ENCODE measurements around the gene FBXL17. TPM values are rescaled to one million over a fixed set of nuclear protein-coding genes. Genes with fewer than 3 reads are reported as not detected.

The FBXL17 gene
- total RNA-seq, 1 experiment from 2014 or later, result 5.3 TPM

DNA sequence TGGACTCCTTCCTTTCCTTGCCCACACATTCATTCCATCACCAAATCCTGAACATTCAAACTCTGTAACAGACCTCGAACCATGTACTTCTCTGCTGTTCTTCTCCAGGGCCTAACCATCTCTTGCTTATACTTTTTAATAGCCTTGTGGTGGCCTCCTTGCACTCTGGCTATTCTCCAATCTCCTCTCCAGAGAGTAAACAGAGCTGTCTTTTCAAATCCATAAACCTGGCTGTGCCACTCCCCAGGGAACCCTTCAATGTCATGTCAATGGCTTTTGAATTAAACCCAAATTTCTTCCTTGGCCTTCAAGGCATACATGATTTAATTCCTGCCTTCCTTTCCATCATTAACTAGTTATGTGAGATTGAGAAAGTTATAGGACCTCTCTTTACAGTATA lies 433.5 kb downstream of the FBXL17 start:
- Histone ChIP-seq H2BK20ac (ENCODE audit: low read depth, low read length, poor library complexity, severe bottlenecking) (no peak overlapping the region), H3K9ac (ENCODE audit: extremely low read depth, insufficient read length, low read length) (no peak overlapping the region), H4K91ac (ENCODE audit: insufficient read length, low read depth, low read length) (no peak overlapping the region), H3K27ac (ENCODE audit: insufficient read length, low read depth, low read length) (no peak overlapping the region), H3K4ac (ENCODE audit: low read depth, low read length) (no peak overlapping the region), H3K14ac (ENCODE audit: insufficient read depth, low read length) (no peak overlapping the region), H3K23me2 (ENCODE audit: insufficient read length, low read depth, low read length, poor library complexity, severe bottlenecking) (no peaks in the 10 kb centered on the region), H3K79me1 (ENCODE audit: insufficient read depth, low read depth, low read length, poor library complexity, severe bottlenecking) (no peaks in the 10 kb centered on the region), H3K4me1 (ENCODE audit: insufficient read depth, low read length) (no peaks in the 10 kb centered on the region; the same call in 1 of the 2 replicates), H3K9me3 (ENCODE audit: control insufficient read depth, low read depth, low read length) (no peaks in the 10 kb centered on the region), H3K27me3 (ENCODE audit: insufficient read depth, low read length) (no peaks in the 10 kb centered on the region), H2BK5ac (ENCODE audit: insufficient read length, low read length) (no peak overlapping the region), H2AK5ac (ENCODE audit: insufficient read length, low read length) (no peak overlapping the region), H3K4me2 (ENCODE audit: insufficient read depth, insufficient read length, low read length) (no peak overlapping the region), H2AFZ (ENCODE audit: low read length) (no peak overlapping the region), H2BK120ac (ENCODE audit: low read depth, low read length, poor library complexity, severe bottlenecking) (no peak overlapping the region), H4K8ac (replicated peaks; ENCODE audit: insufficient read length, low read depth, low read length) (no peak overlapping the region), H3K56ac (ENCODE audit: insufficient read length, low read depth, low read length) (no peak overlapping the region), H2BK12ac (ENCODE audit: insufficient read length, low read depth, low read length) (no peak overlapping the region), H3K18ac (ENCODE audit: insufficient read length, low read depth, low read length) (no peak overlapping the region), H3K23ac (ENCODE audit: insufficient read length, low read depth, low read length) (no peak overlapping the region), H2BK15ac (ENCODE audit: low read depth, low read length) (no peak overlapping the region), H4K20me1 (ENCODE audit: control insufficient read depth, insufficient read depth, insufficient read length) (no peaks in the 10 kb centered on the region), H3T11ph (ENCODE audit: low read length) (no peak overlapping the region), H3K79me2 (ENCODE audit: insufficient read depth, low read length) (no peaks in the 10 kb centered on the region), H4K5ac (ENCODE audit: insufficient read length, low read depth, low read length) (no peak overlapping the region)
- DNase-seq, result no peak
- Mint-ChIP-seq H3K27me3 (ENCODE audit: low read depth) (no peaks in the 10 kb centered on the region), H3K4me1 (peaks cover 4 to 5% of the 10 kb centered on the region in 2 experiments), H3K9me3 (no peaks in the 10 kb centered on the region), H3K36me3 (ENCODE audit: insufficient read depth in 1 of 3, low read depth in 3 of 3) (no peaks in the 10 kb centered on the region), H3K4me3 (no peak overlapping the region), H3K27ac (peak overlapping the region in 1 of 3 experiments; percentile 16; a peak in 1 of 7 replicates)
- no CpG with 5 or more reads among the region's 1 CpG for WGBS (ENCODE audit: extremely low coverage, insufficient read length, low lambda C conversion rate)
- no peak for TF ChIP-seq CTCF (conservative IDR thresholded peaks at IDR 0.05)
